ENCODE results near the gene HGD. TPM values are rescaled to one million over a fixed set of nuclear protein-coding genes. Genes with fewer than 3 reads are reported as not detected.

Gene HGD
- total RNA-seq, 1 donor from 2014 or later = 0.40 TPM

- no peaks in the 10 kb centered on the region for H3K9me3 Mint-ChIP-seq (ENCODE audit: low read depth)
- peaks cover 2% of the 10 kb centered on the region for H3K36me3 Mint-ChIP-seq (ENCODE audit: low read depth)
- H3K27ac Mint-ChIP-seq (ENCODE audit: unreplicated experiment) = peak within 1 kb of the TSS; percentile 95
- DNase-seq (ENCODE audit: low spot score) = peak; percentile 100
- no peak for TF ChIP-seq CTCF (IDR thresholded peaks at IDR 0.05)
- peak within 1 kb of the TSS; percentile 84 for H3K4me3 Mint-ChIP-seq (ENCODE audit: unreplicated experiment)
- H3K27me3 Mint-ChIP-seq (ENCODE audit: low read depth) = peaks cover 3% of the 10 kb centered on the region
- peaks cover 5% of the 10 kb centered on the region for H3K4me1 Mint-ChIP-seq (ENCODE audit: low read depth)
Measured at GRCh38 chr3:120596116-120596852, 85.8 kb downstream of the HGD start, which contains the start of gene NDUFB4. Gene NDUFB4 (plus strand): TSS chr3:120596336. CDS start chr3:120596360, 24 bp downstream.

- H3K36me3 Mint-ChIP-seq (ENCODE audit: low read depth) = no peaks in the 10 kb centered on the region
- H3K4me3 Mint-ChIP-seq (ENCODE audit: unreplicated experiment) = peak overlapping the region; percentile 84
- DNase-seq (ENCODE audit: low spot score) = no peak
- peak overlapping the region; percentile 88 for H3K27ac Mint-ChIP-seq (ENCODE audit: unreplicated experiment)
- no peaks in the 10 kb centered on the region for H3K9me3 Mint-ChIP-seq (ENCODE audit: low read depth)
- TF ChIP-seq CTCF (IDR thresholded peaks at IDR 0.05) = no peak
- H3K27me3 Mint-ChIP-seq (ENCODE audit: low read depth) = peaks cover 3% of the 10 kb centered on the region
- H3K4me1 Mint-ChIP-seq (ENCODE audit: low read depth) = peaks cover 5% of the 10 kb centered on the region
Measured at GRCh38 chr3:120595788-120596115, 86.3 kb downstream of the HGD start.

GRCh38 chr3:120587332-120587975 lies 94.6 kb downstream of the HGD start:
- H3K9me3 Mint-ChIP-seq (ENCODE audit: low read depth) = peaks cover 3% of the 10 kb centered on the region
- DNase-seq (ENCODE audit: low spot score) = no peak
- H3K27ac Mint-ChIP-seq (ENCODE audit: unreplicated experiment) = no peak overlapping the region
- H3K36me3 Mint-ChIP-seq (ENCODE audit: low read depth) = peaks cover 8% of the 10 kb centered on the region
- H3K4me1 Mint-ChIP-seq (ENCODE audit: low read depth) = no peaks in the 10 kb centered on the region
- peaks cover 12% of the 10 kb centered on the region for H3K27me3 Mint-ChIP-seq (ENCODE audit: low read depth)
- H3K4me3 Mint-ChIP-seq (ENCODE audit: unreplicated experiment) = no peak overlapping the region
- TF ChIP-seq CTCF (IDR thresholded peaks at IDR 0.05) = no peak

Other genes with a start within 250 kb of the HGD start
- 2,561 to 3,511 TPM (median 3,398 TPM) in 3 replicates for gene FSTL1, start 231.2 kb downstream of the HGD start, total RNA-seq
- 81.8 to 109 TPM (median 87.6 TPM) in 3 replicates for gene NDUFB4, start 85.9 kb downstream of the HGD start, total RNA-seq
- 17.0 to 22.5 TPM (median 17.1 TPM) in 3 replicates for gene RABL3, start 60.3 kb upstream of the HGD start, total RNA-seq
- 18.0 to 22.2 TPM (median 22.2 TPM) in 3 replicates for gene GTF2E1, start 60.5 kb upstream of the HGD start, total RNA-seq
- not detected in 3 replicates for gene STXBP5L, start 226.0 kb upstream of the HGD start, total RNA-seq

Measured in chondrocyte (in vitro differentiated cells).